Body of pancreas (tissue), 4 donors: ENCODE results near the gene KMT2B.

Experiments
- POLR2A ChIP-seq, 3 donors: fragments of 450-650 bp; IDR thresholded peaks; one replicate each; pipeline ENCODE4 v1.6.1; 2016; ENCODE audit warnings: antibody characterized with exemption in 3 of 3, mild to moderate bottlenecking in 2 of 3
- TF ChIP-seq, protein P1 (sequence below), 7 experiments: fragments of 450-650 bp in 4 of 7; fragments of 200-600 bp in 3 of 7; sonication (generic) in 3 of 7; IDR thresholded peaks; one replicate each; pipeline ENCODE4 v1.5.1; 2016 to 2019; ENCODE audit warnings: antibody characterized with exemption in 7 of 7

- TF ChIP-seq, protein P1, sequence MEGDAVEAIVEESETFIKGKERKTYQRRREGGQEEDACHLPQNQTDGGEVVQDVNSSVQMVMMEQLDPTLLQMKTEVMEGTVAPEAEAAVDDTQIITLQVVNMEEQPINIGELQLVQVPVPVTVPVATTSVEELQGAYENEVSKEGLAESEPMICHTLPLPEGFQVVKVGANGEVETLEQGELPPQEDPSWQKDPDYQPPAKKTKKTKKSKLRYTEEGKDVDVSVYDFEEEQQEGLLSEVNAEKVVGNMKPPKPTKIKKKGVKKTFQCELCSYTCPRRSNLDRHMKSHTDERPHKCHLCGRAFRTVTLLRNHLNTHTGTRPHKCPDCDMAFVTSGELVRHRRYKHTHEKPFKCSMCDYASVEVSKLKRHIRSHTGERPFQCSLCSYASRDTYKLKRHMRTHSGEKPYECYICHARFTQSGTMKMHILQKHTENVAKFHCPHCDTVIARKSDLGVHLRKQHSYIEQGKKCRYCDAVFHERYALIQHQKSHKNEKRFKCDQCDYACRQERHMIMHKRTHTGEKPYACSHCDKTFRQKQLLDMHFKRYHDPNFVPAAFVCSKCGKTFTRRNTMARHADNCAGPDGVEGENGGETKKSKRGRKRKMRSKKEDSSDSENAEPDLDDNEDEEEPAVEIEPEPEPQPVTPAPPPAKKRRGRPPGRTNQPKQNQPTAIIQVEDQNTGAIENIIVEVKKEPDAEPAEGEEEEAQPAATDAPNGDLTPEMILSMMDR (IDR thresholded peaks at IDR 0.05), result no peak
- no peak for TF ChIP-seq POLR2A (IDR thresholded peaks at IDR 0.05)
Observed at GRCh38 chr19:35722461-35722860, 4.7 kb downstream of the KMT2B start.
